ENCODE results near the gene MIF.
A peak's percentile ranks its signal among the peaks of the same experiment; 100 is the strongest.
"Not testable (repeated sequence)": the region's sequence is repeated elsewhere in the genome, so short reads cannot be mapped to it uniquely, and the experiment has no call there.

The MIF gene
- total RNA-seq: 4.1 to 10.4 (median 7.3) reads per million in 4 donors

- DNase-seq: peak; percentile 85 to 95 (median 90)
Observed at GRCh38 chr22:23893945-23894709, at the start of gene MIF. Gene MIF (plus strand): TSS chr22:23894383. CDS start chr22:23894475, 92 bp downstream.

- DNase-seq: no peak
Observed at GRCh38 chr22:23844739-23845202, 49.4 kb upstream of the MIF start.

- no peak for DNase-seq
Observed at GRCh38 chr22:23845265-23846080, 48.7 kb upstream of the MIF start.

- no peak for DNase-seq
Observed at GRCh38 chr22:23846081-23846469, 48.1 kb upstream of the MIF start.

GRCh38 chr22:23847310-23847920, 46.8 kb upstream of the MIF start:
- DNase-seq: no peak

- DNase-seq: no peak
Observed at GRCh38 chr22:23847991-23848864, 46.0 kb upstream of the MIF start.

- DNase-seq: peak; percentile 64 to 80 (median 78)
Observed at GRCh38 chr22:23849009-23850006, 44.9 kb upstream of the MIF start.

GRCh38 chr22:23850136-23850611, 44.0 kb upstream of the MIF start:
- DNase-seq: no peak

GRCh38 chr22:23856721-23857605, 37.2 kb upstream of the MIF start:
- DNase-seq: no peak

- peak; percentile 89 to 96 (median 91) for DNase-seq
Observed at GRCh38 chr22:23857606-23858483, 36.3 kb upstream of the MIF start, which contains the start of gene SLC2A11. Gene SLC2A11 (plus strand): TSS chr22:23857875. CDS start chr22:23858000, 125 bp downstream.

GRCh38 chr22:23858484-23858815, 35.7 kb upstream of the MIF start:
- no peak for DNase-seq

- no peak for DNase-seq
Observed at GRCh38 chr22:23859201-23859600, 35.0 kb upstream of the MIF start.

GRCh38 chr22:23860187-23860586, 34.0 kb upstream of the MIF start:
- not testable (repeated sequence) for DNase-seq

- DNase-seq: peak in 1 of 5 donors; percentile 57
Observed at GRCh38 chr22:23862103-23862502, 32.1 kb upstream of the MIF start.

- not testable (repeated sequence) for DNase-seq
Observed at GRCh38 chr22:23864499-23865154, 29.6 kb upstream of the MIF start.

GRCh38 chr22:23868580-23868979, 25.6 kb upstream of the MIF start:
- no peak for DNase-seq

GRCh38 chr22:23874871-23875270, 19.3 kb upstream of the MIF start:
- DNase-seq: no peak

- no peak for DNase-seq
Observed at GRCh38 chr22:23875801-23876200, 18.4 kb upstream of the MIF start.

Measured in T-helper 1 cell (primary cell).